Left ventricle myocardium inferior (tissue), 1 donor: Measurements from ENCODE around the gene REV3L. TPM values are rescaled to one million over a fixed set of nuclear protein-coding genes. Genes with fewer than 3 reads are reported as not detected.
"Not testable (repeated sequence)": the region's sequence is repeated elsewhere in the genome, so short reads cannot be mapped to it uniquely, and the experiment has no call there.

ENCODE experiments used
- DNase-seq: peaks from one replicate; pipeline ENCODE4 v3.0.0-alpha.2; 2020
- H3K27ac ChIP-seq: fragments of 200-600 bp; replicated peaks from 2 replicates; pipeline ENCODE4 v1.8.0; 2021
- H3K27me3 ChIP-seq: fragments of 200-600 bp; 2 replicates; pipeline ENCODE4 v1.8.0; 2021; ENCODE audit warnings: low read depth
- H3K36me3 ChIP-seq: fragments of 200-600 bp; 2 replicates; pipeline ENCODE4 v1.8.0; 2021
- H3K4me1 ChIP-seq: fragments of 200-600 bp; 2 replicates; pipeline ENCODE4 v1.8.0; 2021
- H3K4me3 ChIP-seq: fragments of 200-600 bp; 2 replicates; pipeline ENCODE4 v1.8.0; 2021; ENCODE audit warnings: mild to moderate bottlenecking, moderate library complexity
- H3K9me3 ChIP-seq: fragments of 200-600 bp; replicated peaks from 2 replicates; pipeline ENCODE4 v1.8.0; 2021
- intact Hi-C: fragments of 100-400 bp; cut with micrococcal nuclease; formaldehyde crosslinking; loops from one replicate; pipeline ENCODE4 v1.11.0; 2022
- total RNA-seq: library from RNA; stranded (reverse); fragmentation: NEBNext Ultra II Directional; extraction: Animal tissue kit (Norgen Biotek cat#: 25700); gene quantifications from one replicate; pipeline ENCODE4 v1.2.1, GENCODE V29; 2021
- TF ChIP-seq, protein P1 (sequence below): fragments of 200-600 bp; IDR thresholded peaks from 2 replicates; pipeline ENCODE4 v1.8.0; 2021; ENCODE audit warnings: antibody characterized with exemption, mild to moderate bottlenecking, borderline replicate concordance
- donor health status: DM: no; HTN: yes; CAD: no; lungs with severe emphysema.

The REV3L gene
- total RNA-seq, 1 donor from 2014 or later = 12.5 TPM

DNA sequence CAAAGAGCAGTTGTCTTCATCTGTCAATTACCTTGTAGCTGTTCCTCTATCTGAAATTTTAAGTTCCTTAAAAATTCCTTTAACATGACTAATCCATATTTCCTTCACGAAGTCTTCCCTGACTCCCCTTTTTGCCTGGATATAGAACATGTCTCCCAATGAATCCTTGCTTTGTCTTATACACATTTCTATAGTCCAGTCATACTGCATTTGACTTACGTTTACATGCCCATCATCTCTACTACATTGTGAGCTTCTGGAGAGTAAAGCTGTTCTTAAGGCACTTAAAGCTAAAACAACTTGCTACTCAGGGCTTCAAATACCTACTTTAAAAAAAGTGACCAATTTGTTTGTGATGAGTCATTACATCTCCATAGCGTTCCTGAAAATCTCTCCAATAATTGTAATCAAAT lies 4.9 kb downstream of the REV3L start:
- no peak overlapping the region for H3K4me3 ChIP-seq
- no peak for DNase-seq
- TF ChIP-seq, protein P1, sequence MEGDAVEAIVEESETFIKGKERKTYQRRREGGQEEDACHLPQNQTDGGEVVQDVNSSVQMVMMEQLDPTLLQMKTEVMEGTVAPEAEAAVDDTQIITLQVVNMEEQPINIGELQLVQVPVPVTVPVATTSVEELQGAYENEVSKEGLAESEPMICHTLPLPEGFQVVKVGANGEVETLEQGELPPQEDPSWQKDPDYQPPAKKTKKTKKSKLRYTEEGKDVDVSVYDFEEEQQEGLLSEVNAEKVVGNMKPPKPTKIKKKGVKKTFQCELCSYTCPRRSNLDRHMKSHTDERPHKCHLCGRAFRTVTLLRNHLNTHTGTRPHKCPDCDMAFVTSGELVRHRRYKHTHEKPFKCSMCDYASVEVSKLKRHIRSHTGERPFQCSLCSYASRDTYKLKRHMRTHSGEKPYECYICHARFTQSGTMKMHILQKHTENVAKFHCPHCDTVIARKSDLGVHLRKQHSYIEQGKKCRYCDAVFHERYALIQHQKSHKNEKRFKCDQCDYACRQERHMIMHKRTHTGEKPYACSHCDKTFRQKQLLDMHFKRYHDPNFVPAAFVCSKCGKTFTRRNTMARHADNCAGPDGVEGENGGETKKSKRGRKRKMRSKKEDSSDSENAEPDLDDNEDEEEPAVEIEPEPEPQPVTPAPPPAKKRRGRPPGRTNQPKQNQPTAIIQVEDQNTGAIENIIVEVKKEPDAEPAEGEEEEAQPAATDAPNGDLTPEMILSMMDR = no peak
- H3K9me3 ChIP-seq = no peaks in the 10 kb centered on the region
- peaks cover 70% of the 10 kb centered on the region for H3K4me1 ChIP-seq
- H3K36me3 ChIP-seq = no peaks in the 10 kb centered on the region
- intact Hi-C loops = no loop called here
- no peak overlapping the region for H3K27ac ChIP-seq
- no peaks in the 10 kb centered on the region for H3K27me3 ChIP-seq

DNA sequence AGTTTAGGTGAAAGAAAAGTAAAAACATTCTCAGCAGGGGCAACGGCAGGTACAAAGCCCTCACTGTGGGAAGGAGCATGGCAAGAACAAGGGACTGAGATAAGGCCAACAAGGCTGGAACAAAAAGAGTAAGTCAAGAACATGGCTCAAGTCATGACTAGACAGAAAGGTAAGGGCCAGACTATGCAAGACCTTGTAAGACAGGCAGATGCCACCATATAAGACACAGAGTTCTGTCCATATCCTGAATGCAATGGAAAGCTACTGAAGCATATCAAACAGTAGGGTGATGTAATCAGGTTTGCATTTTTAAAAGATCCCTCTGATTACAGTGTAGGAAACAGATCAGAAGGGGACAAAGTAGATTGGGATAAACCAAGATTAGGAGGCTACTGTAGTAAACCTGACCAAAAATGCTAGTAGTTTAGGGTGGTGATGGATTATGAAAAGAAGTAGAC lies 5.5 kb downstream of the REV3L start:
- DNase-seq = no peak
- no peaks in the 10 kb centered on the region for H3K36me3 ChIP-seq
- no peaks in the 10 kb centered on the region for H3K9me3 ChIP-seq
- no peak overlapping the region for H3K27ac ChIP-seq
- H3K27me3 ChIP-seq = no peaks in the 10 kb centered on the region
- TF ChIP-seq, protein P1 = no peak
- H3K4me1 ChIP-seq = peaks cover 67% of the 10 kb centered on the region
- intact Hi-C loops = no loop called here
- no peak overlapping the region for H3K4me3 ChIP-seq

DNA sequence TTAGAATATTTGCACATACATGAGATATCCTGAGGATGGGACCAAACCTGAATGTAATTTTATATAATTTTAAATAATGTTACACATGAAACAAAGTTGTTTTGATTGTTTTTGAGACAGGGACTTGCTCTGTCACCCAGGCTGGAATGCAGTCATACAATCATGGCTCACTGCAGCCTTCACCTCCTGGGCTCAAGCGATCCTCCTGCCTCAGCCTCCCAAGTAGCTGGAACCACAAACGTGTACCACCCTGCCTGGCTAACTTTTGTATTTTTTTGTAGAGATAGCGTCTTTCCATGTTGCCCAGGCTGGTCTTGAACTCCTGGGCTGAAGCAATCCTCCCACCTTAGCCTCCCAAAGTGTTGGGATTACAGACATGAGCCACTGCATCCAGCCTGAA lies 7.0 kb downstream of the REV3L start:
- H3K4me1 ChIP-seq = peaks cover 53% of the 10 kb centered on the region
- intact Hi-C loops, H3K36me3 ChIP-seq, H3K27ac ChIP-seq, H3K27me3 ChIP-seq, H3K9me3 ChIP-seq, H3K4me3 ChIP-seq, DNase-seq: not testable (repeated sequence)

GRCh38 chr6:111474771-111475170 lies 8.2 kb downstream of the REV3L start:
- Histone ChIP-seq H3K36me3 (no peaks in the 10 kb centered on the region), H3K9me3 (no peaks in the 10 kb centered on the region), H3K4me1 (peaks cover 40% of the 10 kb centered on the region), H3K27ac (no peak overlapping the region), H3K4me3 (no peak overlapping the region), H3K27me3 (no peaks in the 10 kb centered on the region)
- DNase-seq = no peak
- TF ChIP-seq, protein P1 = no peak
- intact Hi-C loops = no loop called here

GRCh38 chr6:111474106-111474505 lies 8.9 kb downstream of the REV3L start:
- DNase-seq = no peak
- Histone ChIP-seq H3K36me3 (no peaks in the 10 kb centered on the region), H3K27ac (no peak overlapping the region), H3K27me3 (no peaks in the 10 kb centered on the region), H3K9me3 (no peaks in the 10 kb centered on the region), H3K4me1 (peaks cover 39% of the 10 kb centered on the region), H3K4me3 (no peak overlapping the region)
- intact Hi-C loops = no loop called here
- TF ChIP-seq, protein P1 = no peak

DNA sequence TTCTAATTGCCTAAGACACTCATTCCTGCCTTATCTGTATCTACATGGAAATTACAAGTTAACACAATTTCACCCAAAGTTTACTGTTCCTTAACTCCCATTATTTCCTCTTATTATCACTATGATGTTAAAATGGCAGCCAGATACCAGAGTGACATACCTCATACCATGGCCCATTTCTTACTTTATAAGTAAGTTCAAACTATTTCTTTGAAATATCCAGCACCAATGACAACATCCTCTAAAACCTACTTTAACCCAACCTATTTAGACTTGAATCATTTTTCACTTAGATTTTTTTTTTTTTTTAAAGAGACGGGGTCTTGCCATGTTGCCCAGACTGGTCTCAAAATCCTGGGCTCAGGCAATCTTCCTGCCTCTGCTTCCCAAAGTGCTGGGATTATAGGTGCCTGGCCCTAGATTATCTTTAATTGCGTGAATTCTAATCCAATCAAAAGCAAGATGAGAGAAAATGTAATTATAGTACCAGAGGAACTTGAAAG lies 10.0 kb downstream of the REV3L start:
- no peak overlapping the region for H3K4me3 ChIP-seq
- H3K27me3 ChIP-seq = no peaks in the 10 kb centered on the region
- peaks cover 39% of the 10 kb centered on the region for H3K4me1 ChIP-seq
- no peak overlapping the region for H3K27ac ChIP-seq
- H3K9me3 ChIP-seq = no peaks in the 10 kb centered on the region
- intact Hi-C loops = no loop called here
- TF ChIP-seq, protein P1 = no peak
- no peaks in the 10 kb centered on the region for H3K36me3 ChIP-seq
- no peak for DNase-seq
